ENCODE results near the gene PLCG2. TPM values are rescaled to one million over a fixed set of nuclear protein-coding genes. Genes with fewer than 3 reads are reported as not detected.

PLCG2 gene
- polyA plus RNA-seq, 3 donors from 2014 or later = 24.4 to 91.6 (median 46.4) TPM

DNA sequence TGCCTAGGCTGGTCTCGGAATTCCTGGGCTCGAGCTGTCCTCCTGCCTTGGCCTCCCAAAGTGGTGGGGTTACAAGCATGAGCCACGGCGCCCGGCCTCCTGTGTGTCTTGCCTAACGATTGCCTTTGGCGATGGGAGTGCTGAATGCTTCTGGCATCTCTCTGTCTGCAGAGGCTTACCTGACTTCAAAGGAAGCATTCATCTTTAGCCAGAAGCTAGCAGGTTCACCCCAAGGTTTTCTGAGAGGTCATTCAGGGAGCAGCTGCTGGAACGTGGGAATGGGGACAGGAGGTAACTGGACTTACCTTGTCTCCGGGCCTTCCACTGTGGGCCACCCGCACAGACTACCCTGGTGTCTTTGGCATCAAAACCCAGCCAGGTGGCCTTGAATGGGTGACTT is 54.7 kb downstream of the PLCG2 start:
- peaks cover 0 to 17% (median 7%) of the 10 kb centered on the region in 3 donors for H3K36me3 Mint-ChIP-seq
- H3K9me3 Mint-ChIP-seq = no peaks in the 10 kb centered on the region
- peak overlapping the region in 4 of 5 donors; percentile 74 to 82 (median 77) for H3K4me3 Mint-ChIP-seq
- H3K4me1 Mint-ChIP-seq = peaks cover 93 to 100% of the 10 kb centered on the region in 2 donors
- no peak for DNase-seq
- peak overlapping the region; percentile 86 to 97 (median 95) for H3K27ac Mint-ChIP-seq
- H3K27me3 Mint-ChIP-seq (ENCODE audit: low read depth in 3 of 3) = peaks cover 4 to 12% (median 7%) of the 10 kb centered on the region in 3 donors

DNA sequence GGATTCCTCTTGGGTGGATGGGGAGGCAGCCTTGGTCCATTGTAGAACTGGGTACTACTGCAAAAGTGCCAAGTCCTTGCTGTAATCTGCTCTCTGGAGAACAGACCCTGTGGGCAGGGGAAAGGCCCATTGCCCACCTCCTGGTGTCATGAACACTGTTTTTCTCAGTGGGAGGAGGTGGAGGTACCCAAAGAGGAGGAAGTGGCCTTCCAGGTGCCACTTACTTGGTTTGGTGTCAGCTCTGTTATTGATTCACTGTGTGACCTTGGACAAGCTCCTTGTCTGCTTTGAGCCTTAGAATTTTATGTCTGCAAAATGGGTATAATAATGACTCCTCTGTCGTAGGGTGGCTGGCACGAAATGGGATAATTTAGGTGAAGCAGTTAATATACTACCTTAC is 55.8 kb downstream of the PLCG2 start:
- peak overlapping the region; percentile 71 to 82 (median 75) for H3K4me3 Mint-ChIP-seq

DNA sequence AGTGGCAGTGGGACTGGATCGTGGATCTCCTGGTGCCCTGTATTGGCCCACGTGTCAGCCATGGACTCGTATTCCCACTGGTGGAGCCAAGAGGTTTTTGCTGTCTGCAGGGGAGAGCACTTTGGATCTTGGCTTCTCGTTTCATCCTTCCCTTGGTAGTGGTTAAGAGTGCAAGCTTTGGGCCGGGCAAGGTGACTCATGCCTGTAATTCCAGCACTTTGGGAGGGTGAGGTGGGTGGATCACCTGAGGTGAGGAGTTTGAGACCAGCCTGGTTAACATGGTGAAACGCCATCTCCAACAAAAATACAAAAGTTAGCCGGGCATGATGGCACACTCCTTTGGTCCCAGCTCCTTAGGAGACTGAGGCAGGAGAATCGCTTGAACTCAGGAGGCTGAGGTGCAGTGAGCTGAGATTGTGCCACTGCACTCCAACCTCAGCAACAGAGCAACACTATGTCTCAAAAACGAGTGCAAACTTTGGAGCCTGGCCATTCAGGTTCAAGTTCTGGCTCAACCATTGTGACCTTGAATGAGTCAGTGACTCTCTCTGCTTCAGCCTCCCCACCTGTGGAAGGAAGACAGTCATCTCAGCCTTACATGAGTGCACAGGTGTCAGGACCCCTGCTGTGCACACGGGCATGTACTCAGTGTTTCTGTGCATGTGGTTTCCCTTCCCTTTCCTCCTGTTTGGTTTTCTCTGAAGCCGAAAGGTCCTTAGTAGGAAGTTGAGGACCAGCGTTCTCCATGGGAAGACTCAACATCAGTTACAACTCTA is 57.4 kb downstream of the PLCG2 start:
- H3K27ac Mint-ChIP-seq = peak overlapping the region; percentile 80 to 95 (median 91)
- peaks cover 4 to 8% (median 7%) of the 10 kb centered on the region in 3 donors for H3K27me3 Mint-ChIP-seq (ENCODE audit: low read depth in 3 of 3)
- no peaks in the 10 kb centered on the region for H3K9me3 Mint-ChIP-seq
- DNase-seq = no peak
- peaks cover 0 to 5% (median 3%) of the 10 kb centered on the region in 3 donors for H3K36me3 Mint-ChIP-seq
- H3K4me1 Mint-ChIP-seq = peaks cover 83 to 95% of the 10 kb centered on the region in 2 donors
- H3K4me3 Mint-ChIP-seq = peak overlapping the region; percentile 36 to 59 (median 53)

More for the DNA sequence above, 55.8 kb downstream of the PLCG2 start:
- peak; percentile 61 to 68 (median 64) for DNase-seq
- Mint-ChIP-seq H3K9me3 (no peaks in the 10 kb centered on the region), H3K36me3 (peaks cover 0 to 11% (median 3%) of the 10 kb centered on the region in 3 donors), H3K4me1 (peaks cover 87 to 96% of the 10 kb centered on the region in 2 donors), H3K27me3 (ENCODE audit: low read depth in 3 of 3) (peaks cover 4 to 12% (median 7%) of the 10 kb centered on the region in 3 donors), H3K27ac (peak overlapping the region; percentile 86 to 97 (median 95))

- Mint-ChIP-seq H3K36me3 (peaks cover 0 to 5% (median 3%) of the 10 kb centered on the region in 3 donors), H3K9me3 (no peaks in the 10 kb centered on the region), H3K27ac (peak overlapping the region; percentile 80 to 95 (median 91)), H3K4me1 (peaks cover 83 to 95% of the 10 kb centered on the region in 2 donors), H3K27me3 (ENCODE audit: low read depth in 3 of 3) (peaks cover 0 to 6% (median 3%) of the 10 kb centered on the region in 3 donors), H3K4me3 (peak overlapping the region in 4 of 5 donors; percentile 8 to 62 (median 50))
- DNase-seq = no peak
Observed at GRCh38 chr16:81837312-81837751, 58.2 kb downstream of the PLCG2 start.

- peak overlapping the region; percentile 9 to 91 (median 62) for H3K27ac Mint-ChIP-seq
- peaks cover 85 to 95% of the 10 kb centered on the region in 2 donors for H3K4me1 Mint-ChIP-seq
- H3K9me3 Mint-ChIP-seq = no peaks in the 10 kb centered on the region
- no peak for DNase-seq
- H3K4me3 Mint-ChIP-seq = no peak overlapping the region
- peaks cover 0 to 10% (median 4%) of the 10 kb centered on the region in 3 donors for H3K27me3 Mint-ChIP-seq (ENCODE audit: low read depth in 3 of 3)
- H3K36me3 Mint-ChIP-seq = peaks cover 0 to 5% (median 3%) of the 10 kb centered on the region in 3 donors
Observed at GRCh38 chr16:81838794-81839193, 59.7 kb downstream of the PLCG2 start.

DNA sequence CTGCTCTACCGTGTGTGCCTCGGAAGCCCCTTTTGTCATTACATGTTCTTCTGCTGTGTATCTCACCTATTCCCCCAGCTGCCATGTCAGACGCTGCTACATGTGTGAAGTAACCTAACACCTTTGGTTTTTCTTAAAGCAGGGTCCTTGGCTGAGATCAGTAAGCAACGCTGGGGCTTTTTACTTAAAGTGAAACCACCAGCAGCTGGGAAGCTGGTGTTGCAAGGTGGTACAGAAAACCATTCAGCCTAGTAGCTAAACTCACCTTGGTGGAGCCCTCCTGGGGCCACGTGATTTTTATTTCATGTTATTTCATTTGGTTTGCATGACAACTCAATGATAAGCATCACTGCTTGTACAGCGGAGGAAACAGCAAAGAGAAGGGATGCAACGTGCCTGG is 62.6 kb downstream of the PLCG2 start:
- DNase-seq = peak; percentile 81 to 86 (median 82)
- no peaks in the 10 kb centered on the region for H3K9me3 Mint-ChIP-seq

GRCh38 chr16:81842564-81843242 is 63.6 kb downstream of the PLCG2 start:
- Mint-ChIP-seq H3K27ac (peak overlapping the region; percentile 91 to 99 (median 98)), H3K36me3 (peaks cover 4 to 5% (median 4%) of the 10 kb centered on the region in 3 donors), H3K9me3 (no peaks in the 10 kb centered on the region), H3K27me3 (ENCODE audit: low read depth in 3 of 3) (peaks cover 0 to 13% (median 8%) of the 10 kb centered on the region in 3 donors), H3K4me1 (peaks cover 77 to 95% of the 10 kb centered on the region in 2 donors), H3K4me3 (peak overlapping the region; percentile 82 to 89 (median 88))
- DNase-seq = peak; percentile 60 to 63 (median 60)

More for the DNA sequence above, 62.6 kb downstream of the PLCG2 start:
- H3K4me3 Mint-ChIP-seq = peak overlapping the region; percentile 82 to 89 (median 88)
- peak overlapping the region; percentile 91 to 99 (median 98) for H3K27ac Mint-ChIP-seq
- H3K36me3 Mint-ChIP-seq = peaks cover 2 to 5% (median 2%) of the 10 kb centered on the region in 3 donors
- peaks cover 82 to 95% of the 10 kb centered on the region in 2 donors for H3K4me1 Mint-ChIP-seq
- peaks cover 0 to 13% (median 8%) of the 10 kb centered on the region in 3 donors for H3K27me3 Mint-ChIP-seq (ENCODE audit: low read depth in 3 of 3)

DNA sequence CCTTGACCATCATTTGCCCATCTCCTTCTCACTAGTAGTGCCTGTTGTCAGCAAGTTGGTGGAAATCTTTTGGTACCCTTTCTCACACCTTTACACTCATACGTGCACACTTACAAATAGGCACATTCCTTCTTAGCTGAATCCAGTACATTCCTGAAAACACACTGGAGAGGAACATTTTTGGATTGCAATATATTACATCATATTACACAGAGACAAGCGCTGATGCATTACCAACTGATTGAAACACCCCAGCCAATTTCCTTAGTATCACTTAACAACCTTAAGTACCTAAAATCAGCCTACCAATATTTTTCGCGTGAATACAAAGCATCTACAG is 64.1 kb downstream of the PLCG2 start:
- peak in 1 of 3 donors; percentile 29 for DNase-seq
- Mint-ChIP-seq H3K36me3 (peaks cover 4 to 5% (median 4%) of the 10 kb centered on the region in 3 donors), H3K4me3 (peak overlapping the region; percentile 82 to 89 (median 88)), H3K9me3 (no peaks in the 10 kb centered on the region), H3K4me1 (peaks cover 79 to 95% of the 10 kb centered on the region in 2 donors), H3K27me3 (ENCODE audit: low read depth in 3 of 3) (peaks cover 0 to 13% (median 8%) of the 10 kb centered on the region in 3 donors), H3K27ac (peak overlapping the region; percentile 91 to 99 (median 98))

GRCh38 chr16:81843683-81844082 is 64.6 kb downstream of the PLCG2 start:
- Mint-ChIP-seq H3K27me3 (ENCODE audit: low read depth in 3 of 3) (peaks cover 0 to 13% (median 8%) of the 10 kb centered on the region in 3 donors), H3K4me3 (peak overlapping the region; percentile 82 to 89 (median 88)), H3K27ac (peak overlapping the region; percentile 91 to 99 (median 98)), H3K9me3 (no peaks in the 10 kb centered on the region), H3K4me1 (peaks cover 81 to 95% of the 10 kb centered on the region in 2 donors), H3K36me3 (peaks cover 4 to 5% (median 4%) of the 10 kb centered on the region in 3 donors)
- DNase-seq = peak; percentile 74 to 76 (median 75)

- H3K27me3 Mint-ChIP-seq (ENCODE audit: low read depth in 3 of 3) = peaks cover 0 to 13% (median 8%) of the 10 kb centered on the region in 3 donors
- H3K4me1 Mint-ChIP-seq = peaks cover 90 to 100% of the 10 kb centered on the region in 2 donors
- H3K27ac Mint-ChIP-seq = peak overlapping the region; percentile 29 to 99 (median 98)
- no peak for DNase-seq
- H3K4me3 Mint-ChIP-seq = peak overlapping the region in 1 of 5 donors; percentile 25
- H3K9me3 Mint-ChIP-seq = no peaks in the 10 kb centered on the region
- peaks cover 4 to 5% (median 4%) of the 10 kb centered on the region in 3 donors for H3K36me3 Mint-ChIP-seq
Observed at GRCh38 chr16:81846105-81846504, 67.0 kb downstream of the PLCG2 start.

GRCh38 chr16:81848306-81848853 is 69.3 kb downstream of the PLCG2 start:
- no peak for DNase-seq
- H3K4me1 Mint-ChIP-seq = peaks cover 86 to 98% of the 10 kb centered on the region in 2 donors
- peaks cover 4 to 5% (median 4%) of the 10 kb centered on the region in 3 donors for H3K36me3 Mint-ChIP-seq
- H3K4me3 Mint-ChIP-seq = peak overlapping the region in 2 of 5 donors; percentile 15 to 39
- H3K9me3 Mint-ChIP-seq = no peaks in the 10 kb centered on the region
- H3K27me3 Mint-ChIP-seq (ENCODE audit: low read depth in 3 of 3) = peaks cover 2 to 11% (median 3%) of the 10 kb centered on the region in 3 donors
- H3K27ac Mint-ChIP-seq = peak overlapping the region; percentile 74 to 94 (median 82)

- Mint-ChIP-seq H3K4me3 (peak overlapping the region; percentile 52 to 70 (median 56)), H3K27ac (peak overlapping the region; percentile 84 to 97 (median 93)), H3K4me1 (peaks cover 72 to 95% of the 10 kb centered on the region in 2 donors)
Observed at GRCh38 chr16:81850197-81850944, 71.3 kb downstream of the PLCG2 start.

More at GRCh38 chr16:81850197-81850944, 71.3 kb downstream of the PLCG2 start:
- peak in 2 of 3 donors; percentile 29 to 30 for DNase-seq
- peaks cover 0 to 3% (median 0%) of the 10 kb centered on the region in 3 donors for H3K27me3 Mint-ChIP-seq (ENCODE audit: low read depth in 3 of 3)
- no peaks in the 10 kb centered on the region for H3K9me3 Mint-ChIP-seq
- peaks cover 5 to 16% (median 8%) of the 10 kb centered on the region in 3 donors for H3K36me3 Mint-ChIP-seq
